Measurements from ENCODE around the gene TMEM164. TPM values are rescaled to one million over a fixed set of nuclear protein-coding genes. Genes with fewer than 3 reads are reported as not detected.

Gene TMEM164
- total RNA-seq, 4 donors from 2014 or later: 8.2 to 13.4 (median 11.1) TPM

- DNase-seq (ENCODE audit: extremely low spot score): no peak
- Histone ChIP-seq H3K4me3 (no peak overlapping the region), H3K27me3 (no peaks in the 10 kb centered on the region), H3K9me3 (no peaks in the 10 kb centered on the region), H3K4me1 (peaks cover 7 to 16% (median 11%) of the 10 kb centered on the region in 4 donors), H3K36me3 (no peaks in the 10 kb centered on the region), H3K27ac (replicated peaks in 1 of 4) (no peak overlapping the region)
- intact Hi-C loops (cut with DNase I): loop anchor here (10.0 kb wide), 1 partner anchor 229 kb away; no protein-coding TSS in a partner anchor
- no peak for TF ChIP-seq POLR2A (IDR thresholded peaks at IDR 0.05; ENCODE audit: low read depth)
- TF ChIP-seq POLR2AphosphoS5 (IDR thresholded peaks at IDR 0.05): no peak
- TF ChIP-seq CTCF (IDR thresholded peaks at IDR 0.05): no peak
- TF ChIP-seq EP300 (IDR thresholded peaks at IDR 0.05): no peak
- 51% methylated on average over 6 of the region's 6 CpGs for WGBS
Measured at GRCh38 chrX:110143454-110144210, 140.7 kb downstream of the TMEM164 start.

GRCh38 chrX:110145311-110145710 lies 142.4 kb downstream of the TMEM164 start:
- Histone ChIP-seq H3K27ac (replicated peaks in 1 of 4) (no peak overlapping the region), H3K27me3 (no peaks in the 10 kb centered on the region), H3K9me3 (no peaks in the 10 kb centered on the region), H3K4me3 (no peak overlapping the region), H3K4me1 (peaks cover 7 to 16% (median 11%) of the 10 kb centered on the region in 4 donors), H3K36me3 (no peaks in the 10 kb centered on the region)
- DNase-seq (ENCODE audit: extremely low spot score): no peak
- intact Hi-C loops (cut with DNase I): loop anchor here (10.0 kb wide), 1 partner anchor 231 kb away; no protein-coding TSS in a partner anchor
- TF ChIP-seq CTCF (IDR thresholded peaks at IDR 0.05) (no peak), EP300 (IDR thresholded peaks at IDR 0.05) (no peak), POLR2A (IDR thresholded peaks at IDR 0.05; ENCODE audit: low read depth) (no peak), POLR2AphosphoS5 (IDR thresholded peaks at IDR 0.05) (no peak)

GRCh38 chrX:110145854-110146253 lies 142.9 kb downstream of the TMEM164 start:
- Histone ChIP-seq H3K36me3 (no peaks in the 10 kb centered on the region), H3K27ac (replicated peaks in 1 of 4) (no peak overlapping the region), H3K27me3 (no peaks in the 10 kb centered on the region), H3K4me3 (no peak overlapping the region), H3K4me1 (peaks cover 7 to 16% (median 11%) of the 10 kb centered on the region in 4 donors), H3K9me3 (no peaks in the 10 kb centered on the region)
- no peak for TF ChIP-seq EP300 (IDR thresholded peaks at IDR 0.05)
- TF ChIP-seq CTCF (IDR thresholded peaks at IDR 0.05): peak; percentile 46 to 58 (median 51)
- intact Hi-C loops (cut with DNase I): loop anchor here (10.0 kb wide), 1 partner anchor 231 kb away; no protein-coding TSS in a partner anchor
- no peak for DNase-seq (ENCODE audit: extremely low spot score)
- WGBS: 31% methylated on average over 4 of the region's 4 CpGs

GRCh38 chrX:110146521-110146920 lies 143.6 kb downstream of the TMEM164 start:
- no peaks in the 10 kb centered on the region for H3K36me3 ChIP-seq
- WGBS: 7% methylated on average over 2 of the region's 2 CpGs
- H3K27me3 ChIP-seq: no peaks in the 10 kb centered on the region
- intact Hi-C loops (cut with DNase I): loop anchor here (10.0 kb wide), 1 partner anchor 232 kb away; no protein-coding TSS in a partner anchor
- H3K27ac ChIP-seq (replicated peaks in 1 of 4): no peak overlapping the region
- TF ChIP-seq POLR2AphosphoS5 (IDR thresholded peaks at IDR 0.05) (peak in 1 of 2 donors; percentile 5), CTCF (IDR thresholded peaks at IDR 0.05) (peak; percentile 58 to 66 (median 64)), EP300 (IDR thresholded peaks at IDR 0.05) (no peak), POLR2A (IDR thresholded peaks at IDR 0.05; ENCODE audit: low read depth) (no peak)
- H3K4me3 ChIP-seq: no peak overlapping the region
- H3K9me3 ChIP-seq: no peaks in the 10 kb centered on the region
- H3K4me1 ChIP-seq: peaks cover 7 to 16% (median 11%) of the 10 kb centered on the region in 4 donors
- DNase-seq (ENCODE audit: extremely low spot score): no peak
